ENCODE results near the gene CD55.

CD55 gene

DNA sequence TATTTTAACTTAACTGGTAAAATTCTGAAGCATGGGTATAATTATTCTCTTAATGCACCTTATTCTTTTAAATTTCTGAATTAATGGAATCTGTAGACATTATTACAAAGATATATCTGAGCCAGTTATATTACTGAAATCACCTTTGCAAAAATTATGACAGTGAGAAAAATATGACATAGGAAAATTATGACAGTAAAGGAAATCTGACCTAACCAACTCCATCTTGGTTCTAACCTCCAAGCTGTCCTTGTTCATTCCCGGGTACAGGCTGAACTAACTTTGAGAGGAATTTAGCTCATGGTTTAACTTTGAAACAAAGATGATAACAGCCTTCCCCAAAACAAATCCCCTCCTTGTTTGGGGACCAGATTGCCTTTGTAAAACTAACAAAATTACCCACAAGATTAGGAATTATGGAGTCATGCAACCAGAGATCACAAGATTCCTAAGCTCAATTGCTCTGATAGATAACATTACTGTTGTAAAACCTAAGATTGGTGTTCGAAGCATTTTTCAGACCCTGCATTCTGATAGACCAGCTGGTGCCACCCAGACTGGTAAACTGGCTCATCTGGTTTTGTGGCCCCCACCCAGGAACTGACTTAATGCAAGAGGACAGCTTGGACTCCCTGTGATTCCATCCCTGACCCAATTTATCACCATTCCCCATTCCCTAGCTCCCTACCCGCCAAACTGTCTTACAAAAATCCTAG, 9.4 kb upstream of the CD55 start:
- H3K9me3 ChIP-seq (ENCODE audit: insufficient read depth, low read length), result no peaks in the 10 kb centered on the region
- H3K27me3 ChIP-seq (ENCODE audit: low read depth, low read length), result 0 out of 2 replicates have a peak, but pooled peaks cover 8% of the 10 kb centered on the region
- no peak overlapping the region for H3K27ac ChIP-seq (ENCODE audit: low read length)

DNA sequence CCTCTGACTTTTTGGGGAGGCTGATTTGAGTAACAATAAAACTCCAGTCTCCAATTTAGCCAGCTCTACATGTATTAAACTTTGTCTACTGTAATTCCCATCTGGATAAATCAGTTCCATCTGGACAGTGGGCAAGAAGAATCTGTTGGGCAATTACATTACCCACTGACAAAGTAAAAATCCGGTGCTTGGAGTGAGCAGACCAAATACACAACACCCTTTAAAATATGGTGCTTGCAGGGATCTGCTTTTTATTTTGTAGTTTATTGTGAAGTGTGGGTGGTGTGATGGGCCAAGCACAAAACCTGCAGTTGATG, 8.9 kb upstream of the CD55 start:
- no peak overlapping the region for H2AFZ ChIP-seq (ENCODE audit: low read depth, low read length)
- H3K27me3 ChIP-seq (ENCODE audit: low read depth, low read length), result 0 out of 2 replicates have a peak, but pooled peaks cover 8% of the 10 kb centered on the region
- H3K9ac ChIP-seq (ENCODE audit: low read length), result no peak overlapping the region
- no peaks in the 10 kb centered on the region for H3K9me3 ChIP-seq (ENCODE audit: insufficient read depth, low read length)
- no peak overlapping the region for H3K4me3 ChIP-seq (ENCODE audit: low read length)
- TF ChIP-seq, protein P1, sequence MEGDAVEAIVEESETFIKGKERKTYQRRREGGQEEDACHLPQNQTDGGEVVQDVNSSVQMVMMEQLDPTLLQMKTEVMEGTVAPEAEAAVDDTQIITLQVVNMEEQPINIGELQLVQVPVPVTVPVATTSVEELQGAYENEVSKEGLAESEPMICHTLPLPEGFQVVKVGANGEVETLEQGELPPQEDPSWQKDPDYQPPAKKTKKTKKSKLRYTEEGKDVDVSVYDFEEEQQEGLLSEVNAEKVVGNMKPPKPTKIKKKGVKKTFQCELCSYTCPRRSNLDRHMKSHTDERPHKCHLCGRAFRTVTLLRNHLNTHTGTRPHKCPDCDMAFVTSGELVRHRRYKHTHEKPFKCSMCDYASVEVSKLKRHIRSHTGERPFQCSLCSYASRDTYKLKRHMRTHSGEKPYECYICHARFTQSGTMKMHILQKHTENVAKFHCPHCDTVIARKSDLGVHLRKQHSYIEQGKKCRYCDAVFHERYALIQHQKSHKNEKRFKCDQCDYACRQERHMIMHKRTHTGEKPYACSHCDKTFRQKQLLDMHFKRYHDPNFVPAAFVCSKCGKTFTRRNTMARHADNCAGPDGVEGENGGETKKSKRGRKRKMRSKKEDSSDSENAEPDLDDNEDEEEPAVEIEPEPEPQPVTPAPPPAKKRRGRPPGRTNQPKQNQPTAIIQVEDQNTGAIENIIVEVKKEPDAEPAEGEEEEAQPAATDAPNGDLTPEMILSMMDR (IDR thresholded peaks at IDR 0.05; ENCODE audit: low read depth, low read length), result no peak
- no peak for TF ChIP-seq EZH2phosphoT487 (IDR thresholded peaks at IDR 0.05; ENCODE audit: low read depth)
- no peaks in the 10 kb centered on the region for H4K20me1 ChIP-seq (ENCODE audit: insufficient read depth, low read length)
- H3K4me2 ChIP-seq (ENCODE audit: low read length), result no peak overlapping the region
- no peaks in the 10 kb centered on the region for H3K79me2 ChIP-seq (ENCODE audit: low read length)
- no peaks in the 10 kb centered on the region for H3K36me3 ChIP-seq (replicated peaks; ENCODE audit: low read depth, low read length)
- peaks cover 21% of the 10 kb centered on the region for H3K4me1 ChIP-seq (ENCODE audit: low read length)
- H3K27ac ChIP-seq (ENCODE audit: low read length), result no peak overlapping the region

More for the DNA sequence above, 9.4 kb upstream of the CD55 start:
- Histone ChIP-seq H2AFZ (ENCODE audit: low read depth, low read length) (no peak overlapping the region), H3K36me3 (replicated peaks; ENCODE audit: low read depth, low read length) (no peaks in the 10 kb centered on the region), H4K20me1 (ENCODE audit: insufficient read depth, low read length) (no peaks in the 10 kb centered on the region), H3K9ac (ENCODE audit: low read length) (no peak overlapping the region), H3K79me2 (ENCODE audit: low read length) (no peaks in the 10 kb centered on the region), H3K4me1 (ENCODE audit: low read length) (peaks cover 21% of the 10 kb centered on the region), H3K4me3 (ENCODE audit: low read length) (no peak overlapping the region), H3K4me2 (ENCODE audit: low read length) (no peak overlapping the region)
- TF ChIP-seq, protein P1 (IDR thresholded peaks at IDR 0.05; ENCODE audit: low read depth, low read length), result no peak
- TF ChIP-seq EZH2phosphoT487 (IDR thresholded peaks at IDR 0.05; ENCODE audit: low read depth), result no peak

DNA sequence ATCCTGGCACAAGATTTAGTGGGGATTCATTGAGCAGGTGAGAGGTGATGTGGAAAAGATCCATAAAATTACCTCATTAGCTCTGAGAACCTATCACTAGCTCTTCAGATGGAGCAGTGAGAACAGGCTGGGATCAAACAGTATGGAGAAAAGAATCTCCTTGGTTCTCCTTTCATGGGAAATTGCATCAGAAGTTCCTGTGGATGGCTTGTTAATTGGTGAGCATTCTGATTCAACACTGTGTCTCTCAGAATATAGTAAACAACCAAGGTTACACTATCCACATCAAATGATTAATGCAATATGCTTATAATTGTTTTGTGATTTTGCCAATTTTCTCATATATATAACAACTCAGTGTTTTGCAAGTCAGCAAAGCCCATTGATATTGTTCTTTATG, 8.3 kb upstream of the CD55 start:
- Histone ChIP-seq H2AFZ (ENCODE audit: low read depth, low read length) (no peak overlapping the region), H3K4me3 (ENCODE audit: low read length) (no peak overlapping the region), H3K4me1 (ENCODE audit: low read length) (peaks cover 21% of the 10 kb centered on the region), H3K4me2 (ENCODE audit: low read length) (no peak overlapping the region), H3K79me2 (ENCODE audit: low read length) (no peaks in the 10 kb centered on the region), H3K27ac (ENCODE audit: low read length) (no peak overlapping the region), H3K36me3 (replicated peaks; ENCODE audit: low read depth, low read length) (no peaks in the 10 kb centered on the region), H4K20me1 (ENCODE audit: insufficient read depth, low read length) (no peaks in the 10 kb centered on the region), H3K27me3 (ENCODE audit: low read depth, low read length) (0 out of 2 replicates have a peak, but pooled peaks cover 8% of the 10 kb centered on the region), H3K9me3 (ENCODE audit: insufficient read depth, low read length) (no peaks in the 10 kb centered on the region), H3K9ac (ENCODE audit: low read length) (no peak overlapping the region)
- TF ChIP-seq EZH2phosphoT487 (IDR thresholded peaks at IDR 0.05; ENCODE audit: low read depth), result no peak
- TF ChIP-seq, protein P1 (IDR thresholded peaks at IDR 0.05; ENCODE audit: low read depth, low read length), result no peak

DNA sequence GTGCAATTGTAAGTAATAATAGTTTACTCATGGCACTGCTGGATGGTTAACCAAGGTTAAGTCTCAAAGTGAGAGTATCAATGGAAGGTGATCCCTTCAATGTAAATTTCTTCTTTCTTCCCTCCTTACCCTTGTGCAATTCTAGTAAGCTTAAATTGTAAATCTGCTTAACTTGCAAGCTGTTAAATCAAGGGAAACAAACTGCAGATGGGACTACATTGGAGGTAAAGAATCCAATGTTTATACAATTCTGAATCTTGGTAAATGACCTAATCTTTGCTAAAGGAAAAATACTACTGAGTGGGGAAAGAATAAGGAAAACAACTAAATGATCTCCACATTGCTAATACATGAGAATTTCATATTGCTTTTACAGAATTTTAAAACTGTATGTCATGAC, 6.7 kb upstream of the CD55 start:
- Histone ChIP-seq H3K4me2 (ENCODE audit: low read length) (no peak overlapping the region), H3K27me3 (ENCODE audit: low read depth, low read length) (0 out of 2 replicates have a peak, but pooled peaks cover 8% of the 10 kb centered on the region), H3K9ac (ENCODE audit: low read length) (no peak overlapping the region), H3K36me3 (replicated peaks; ENCODE audit: low read depth, low read length) (no peaks in the 10 kb centered on the region), H3K4me3 (ENCODE audit: low read length) (no peak overlapping the region), H2AFZ (ENCODE audit: low read depth, low read length) (no peak overlapping the region), H3K27ac (ENCODE audit: low read length) (no peak overlapping the region), H4K20me1 (ENCODE audit: insufficient read depth, low read length) (no peaks in the 10 kb centered on the region), H3K9me3 (ENCODE audit: insufficient read depth, low read length) (no peaks in the 10 kb centered on the region), H3K79me2 (ENCODE audit: low read length) (no peaks in the 10 kb centered on the region), H3K4me1 (ENCODE audit: low read length) (peaks cover 5% of the 10 kb centered on the region)
- TF ChIP-seq EZH2phosphoT487 (IDR thresholded peaks at IDR 0.05; ENCODE audit: low read depth), result no peak
- TF ChIP-seq, protein P1 (IDR thresholded peaks at IDR 0.05; ENCODE audit: low read depth, low read length), result no peak

Measured in OCI-LY3 (cell line).